ENCODE measurements around the gene WASF3. TPM values are rescaled to one million over a fixed set of nuclear protein-coding genes. Genes with fewer than 3 reads are reported as not detected.

The WASF3 gene
- total RNA-seq, 8 experiments from 2014 or later, result 1.4 to 44.2 (median 22.4) TPM

- H3K4me3 ChIP-seq, result no peak overlapping the region
- ATAC-seq (replicated peaks in 6 of 8), result peak in 4 of 8 experiments; percentile 49 to 86 (median 66)
- in situ Hi-C loops (cut with MboI; ENCODE audit: low pct_unique_long_range_greater_than_20kb in 2 of 9, low sequenced_read_pairs in 9 of 9, unreplicated experiment in 9 of 9), result no loop called here
- peaks cover 2 to 3% of the 10 kb centered on the region in 2 donors for H3K4me1 ChIP-seq (replicated peaks in 1 of 2)
- H3K27ac ChIP-seq, result no peak overlapping the region
- 0 to 86% (median 65%) methylated on average over 1 to 2 of the region's 2 CpGs; no CpG with 5 or more reads in 4 of the 10 experiments for WGBS, 10 experiments
Measured at GRCh38 chr13:26601669-26602068, 44.2 kb downstream of the WASF3 start.

GRCh38 chr13:26602783-26603182, 45.3 kb downstream of the WASF3 start:
- Histone ChIP-seq H3K27ac (no peak overlapping the region), H3K4me1 (replicated peaks in 1 of 2) (peaks cover 2 to 3% of the 10 kb centered on the region in 2 donors), H3K4me3 (no peak overlapping the region)
- ATAC-seq (replicated peaks in 6 of 8), result no peak
- in situ Hi-C loops (cut with MboI; ENCODE audit: low pct_unique_long_range_greater_than_20kb in 2 of 9, low sequenced_read_pairs in 9 of 9, unreplicated experiment in 9 of 9), result no loop called here
- WGBS, 10 experiments, result 57 to 100% (median 91%) methylated on average over 1 to 3 of the region's 3 CpGs

- Histone ChIP-seq H3K4me3 (no peak overlapping the region), H3K4me1 (replicated peaks in 1 of 2) (peaks cover 0 to 7% of the 10 kb centered on the region in 2 donors), H3K27ac (no peak overlapping the region)
- WGBS, 10 experiments, result 34 to 100% (median 76%) methylated on average over 1 to 3 of the region's 3 CpGs
- in situ Hi-C loops (cut with MboI; ENCODE audit: low pct_unique_long_range_greater_than_20kb in 2 of 9, low sequenced_read_pairs in 9 of 9, unreplicated experiment in 9 of 9), result no loop called here
- no peak for ATAC-seq (replicated peaks in 6 of 8)
Measured at GRCh38 chr13:26604784-26605545, 47.5 kb downstream of the WASF3 start.

GRCh38 chr13:26605845-26606244, 48.4 kb downstream of the WASF3 start:
- WGBS, 10 experiments, result 83 to 100% (median 100%) methylated on average over 1 of the region's 2 CpGs; no CpG with 5 or more reads in 5 of the 10 experiments
- in situ Hi-C loops (cut with MboI; ENCODE audit: low pct_unique_long_range_greater_than_20kb in 2 of 9, low sequenced_read_pairs in 9 of 9, unreplicated experiment in 9 of 9), result no loop called here
- Histone ChIP-seq H3K27ac (no peak overlapping the region), H3K4me1 (replicated peaks in 1 of 2) (peaks cover 0 to 7% of the 10 kb centered on the region in 2 donors), H3K4me3 (no peak overlapping the region)
- ATAC-seq (replicated peaks in 6 of 8), result peak in 1 of 8 experiments; percentile 21

- no peak overlapping the region for H3K4me3 ChIP-seq
- in situ Hi-C loops (cut with MboI; ENCODE audit: low pct_unique_long_range_greater_than_20kb in 2 of 9, low sequenced_read_pairs in 9 of 9, unreplicated experiment in 9 of 9), result no loop called here
- H3K4me1 ChIP-seq (replicated peaks in 1 of 2), result peaks cover 0 to 4% of the 10 kb centered on the region in 2 donors
- ATAC-seq (replicated peaks in 6 of 8), result no peak
- no peak overlapping the region for H3K27ac ChIP-seq
- whole genome bisulfite sequencing, 10 experiments, result 0 to 100% (median 67%) methylated on average over 1 to 3 of the region's 4 CpGs; no CpG with 5 or more reads in 3 of the 10 experiments
Measured at GRCh38 chr13:26606631-26607030, 49.1 kb downstream of the WASF3 start.

GRCh38 chr13:26614721-26615120, 57.2 kb downstream of the WASF3 start:
- in situ Hi-C loops (cut with MboI; ENCODE audit: low pct_unique_long_range_greater_than_20kb in 2 of 9, low sequenced_read_pairs in 9 of 9, unreplicated experiment in 9 of 9), result no loop called here
- no peak for ATAC-seq (replicated peaks in 6 of 8)
- WGBS, 10 experiments, result 17 to 100% (median 80%) methylated on average over 1 to 5 of the region's 5 CpGs; no CpG with 5 or more reads in 1 of the 10 experiments
- Histone ChIP-seq H3K4me3 (no peak overlapping the region), H3K4me1 (replicated peaks in 1 of 2) (no peaks in the 10 kb centered on the region), H3K27ac (no peak overlapping the region)

- Histone ChIP-seq H3K4me3 (no peak overlapping the region), H3K27ac (no peak overlapping the region), H3K4me1 (replicated peaks in 1 of 2) (no peaks in the 10 kb centered on the region)
- 0 to 100% (median 92%) methylated on average over 1 to 2 of the region's 2 CpGs; no CpG with 5 or more reads in 1 of the 10 experiments for WGBS, 10 experiments
- in situ Hi-C loops (cut with MboI; ENCODE audit: low pct_unique_long_range_greater_than_20kb in 2 of 9, low sequenced_read_pairs in 9 of 9, unreplicated experiment in 9 of 9), result no loop called here
- ATAC-seq (replicated peaks in 6 of 8), result peak in 2 of 8 experiments; percentile 93 to 95
Measured at GRCh38 chr13:26616126-26616525, 58.6 kb downstream of the WASF3 start.

GRCh38 chr13:26618726-26619125, 61.2 kb downstream of the WASF3 start:
- in situ Hi-C loops (cut with MboI; ENCODE audit: low pct_unique_long_range_greater_than_20kb in 2 of 9, low sequenced_read_pairs in 9 of 9, unreplicated experiment in 9 of 9), result no loop called here
- WGBS, 10 experiments, result 10 to 100% (median 100%) methylated on average over 1 to 2 of the region's 2 CpGs; no CpG with 5 or more reads in 1 of the 10 experiments
- H3K4me1 ChIP-seq (replicated peaks in 1 of 2), result no peaks in the 10 kb centered on the region

GRCh38 chr13:26619358-26619757, 61.9 kb downstream of the WASF3 start:
- H3K4me3 ChIP-seq, result no peak overlapping the region
- in situ Hi-C loops (cut with MboI; ENCODE audit: low pct_unique_long_range_greater_than_20kb in 2 of 9, low sequenced_read_pairs in 9 of 9, unreplicated experiment in 9 of 9), result no loop called here
- ATAC-seq (replicated peaks in 6 of 8), result peak in 2 of 8 experiments; percentile 60 to 84
- 0 to 100% (median 93%) methylated on average over 1 to 2 of the region's 2 CpGs; no CpG with 5 or more reads in 3 of the 10 experiments for WGBS, 10 experiments
- no peak overlapping the region for H3K27ac ChIP-seq
- H3K4me1 ChIP-seq (replicated peaks in 1 of 2), result no peaks in the 10 kb centered on the region

More at GRCh38 chr13:26618726-26619125, 61.2 kb downstream of the WASF3 start:
- ATAC-seq (replicated peaks in 6 of 8), result no peak
- Histone ChIP-seq H3K4me3 (no peak overlapping the region), H3K27ac (no peak overlapping the region)

- Histone ChIP-seq H3K4me1 (replicated peaks in 1 of 2) (no peaks in the 10 kb centered on the region), H3K4me3 (no peak overlapping the region), H3K27ac (no peak overlapping the region)
- no peak for ATAC-seq (replicated peaks in 6 of 8)
- 69 to 100% (median 93%) methylated on average over 1 to 4 of the region's 4 CpGs; no CpG with 5 or more reads in 2 of the 10 experiments for WGBS, 10 experiments
- in situ Hi-C loops (cut with MboI; ENCODE audit: low pct_unique_long_range_greater_than_20kb in 2 of 9, low sequenced_read_pairs in 9 of 9, unreplicated experiment in 9 of 9), result no loop called here
Measured at GRCh38 chr13:26621731-26622401, 64.4 kb downstream of the WASF3 start.

GRCh38 chr13:26623125-26623524, 65.6 kb downstream of the WASF3 start:
- no peak overlapping the region for H3K27ac ChIP-seq
- peak in 3 of 8 experiments; percentile 27 to 39 (median 32) for ATAC-seq (replicated peaks in 6 of 8)
- no peaks in the 10 kb centered on the region for H3K4me1 ChIP-seq (replicated peaks in 1 of 2)
- H3K4me3 ChIP-seq, result no peak overlapping the region
- in situ Hi-C loops (cut with MboI; ENCODE audit: low pct_unique_long_range_greater_than_20kb in 2 of 9, low sequenced_read_pairs in 9 of 9, unreplicated experiment in 9 of 9), result no loop called here
- WGBS, 10 experiments, result 76 to 100% (median 94%) methylated on average over 1 to 3 of the region's 3 CpGs; no CpG with 5 or more reads in 3 of the 10 experiments

- Histone ChIP-seq H3K4me3 (no peak overlapping the region), H3K4me1 (replicated peaks in 1 of 2) (no peaks in the 10 kb centered on the region), H3K27ac (no peak overlapping the region)
- 80 to 100% (median 100%) methylated on average over 1 of the region's 1 CpG; no CpG with 5 or more reads in 1 of the 10 experiments for WGBS, 10 experiments
- in situ Hi-C loops (cut with MboI; ENCODE audit: low pct_unique_long_range_greater_than_20kb in 2 of 9, low sequenced_read_pairs in 9 of 9, unreplicated experiment in 9 of 9), result no loop called here
- ATAC-seq (replicated peaks in 6 of 8), result no peak
Measured at GRCh38 chr13:26624572-26624971, 67.1 kb downstream of the WASF3 start.

GRCh38 chr13:26626271-26626670, 68.8 kb downstream of the WASF3 start:
- 92 to 100% (median 100%) methylated on average over 1 to 2 of the region's 2 CpGs for WGBS, 10 experiments
- in situ Hi-C loops (cut with MboI; ENCODE audit: low pct_unique_long_range_greater_than_20kb in 2 of 9, low sequenced_read_pairs in 9 of 9, unreplicated experiment in 9 of 9), result no loop called here
- no peak for ATAC-seq (replicated peaks in 6 of 8)
- Histone ChIP-seq H3K27ac (no peak overlapping the region), H3K4me3 (no peak overlapping the region), H3K4me1 (replicated peaks in 1 of 2) (no peaks in the 10 kb centered on the region)
